HG02763 (cell line): ENCODE data around the gene DEFB112.

ENCODE experiments used
- ATAC-seq: cut with Tn5 transposase; IDR thresholded peaks from one replicate; pipeline ENCODE4 v1.9.1; 2021; ENCODE audit warnings: mild to moderate bottlenecking, moderate library complexity; ENCODE audit not compliant: unreplicated experiment

Gene DEFB112

GRCh38 chr6:50003139-50003538 is 46.6 kb downstream of the DEFB112 start:
- ATAC-seq = no peak

- no peak for ATAC-seq
Measured at GRCh38 chr6:49995278-49995677, 54.5 kb downstream of the DEFB112 start.
